Mucosa of gallbladder (tissue), 1 donor: Measurements from ENCODE around the gene PIGZ. TPM values are rescaled to one million over a fixed set of nuclear protein-coding genes. Genes with fewer than 3 reads are reported as not detected.
"Not testable (repeated sequence)": the region's sequence is repeated elsewhere in the genome, so short reads cannot be mapped to it uniquely, and the experiment has no call there.

Experiments used
- DNase-seq: peaks from one replicate; pipeline ENCODE4 v3.0.0-alpha.2; 2020; ENCODE audit warnings: low spot score
- total RNA-seq: library from RNA; stranded (reverse); gene quantifications from one replicate; pipeline ENCODE4 v1.2.1, GENCODE V29; 2021
- donor health status: DM: no; HTN: no; CAD: no.

Gene PIGZ
- total RNA-seq, 1 donor from 2014 or later: 7.5 TPM

- no peak for DNase-seq
Measured at GRCh38 chr3:196949750-196950149, 18.9 kb downstream of the PIGZ start.

GRCh38 chr3:196949285-196949619 is 19.4 kb downstream of the PIGZ start:
- DNase-seq: no peak

GRCh38 chr3:196948442-196949284 is 20.0 kb downstream of the PIGZ start:
- no peak for DNase-seq

- no peak for DNase-seq
Measured at GRCh38 chr3:196947860-196948441, 20.7 kb downstream of the PIGZ start.

- no peak for DNase-seq
Measured at GRCh38 chr3:196947136-196947859, 21.3 kb downstream of the PIGZ start.

- DNase-seq: not testable (repeated sequence)
Measured at GRCh38 chr3:196944037-196944790, 24.4 kb downstream of the PIGZ start.

- peak; percentile 13 for DNase-seq
Measured at GRCh38 chr3:196942915-196943277, 25.7 kb downstream of the PIGZ start.

GRCh38 chr3:196942226-196942914 is 26.3 kb downstream of the PIGZ start, which contains the start of gene NCBP2:
TSS of gene NCBP2 (minus strand) at chr3:196942528. CDS start at chr3:196942503, 25 bp downstream.
- DNase-seq: peak; percentile 99

GRCh38 chr3:196941729-196942225 is 26.9 kb downstream of the PIGZ start:
- peak; percentile 31 for DNase-seq

GRCh38 chr3:196938576-196938975 is 30.1 kb downstream of the PIGZ start:
- no peak for DNase-seq

- no peak for DNase-seq
Measured at GRCh38 chr3:196938124-196938523, 30.5 kb downstream of the PIGZ start.

- no peak for DNase-seq
Measured at GRCh38 chr3:196936288-196936687, 32.3 kb downstream of the PIGZ start.

- no peak for DNase-seq
Measured at GRCh38 chr3:196932600-196932999, 36.0 kb downstream of the PIGZ start.

GRCh38 chr3:196931828-196932587 is 36.6 kb downstream of the PIGZ start:
- DNase-seq: no peak

- DNase-seq: no peak
Measured at GRCh38 chr3:196931157-196931556, 37.5 kb downstream of the PIGZ start.

GRCh38 chr3:196927571-196928453 is 40.8 kb downstream of the PIGZ start:
- no peak for DNase-seq

GRCh38 chr3:196920733-196921132 is 47.9 kb downstream of the PIGZ start:
- DNase-seq: no peak

GRCh38 chr3:196918968-196919367 is 49.7 kb downstream of the PIGZ start:
- no peak for DNase-seq

- DNase-seq: no peak
Measured at GRCh38 chr3:196916995-196917394, 51.6 kb downstream of the PIGZ start.
